Sciatic nerve (tissue), 2 donors: Measurements from ENCODE around the gene GJB5. TPM values are rescaled to one million over a fixed set of nuclear protein-coding genes. Genes with fewer than 3 reads are reported as not detected.

Experiments used
- ATAC-seq: fragments of 200-7000 bp; cut with Tn5 transposase; one replicate; pipeline ENCODE4 v1.9.1; 2020; ENCODE audit warnings: mild to moderate bottlenecking, moderate library complexity
- DNase-seq: peaks from one replicate; pipeline ENCODE4 v3.0.0-alpha.2; 2020; ENCODE audit warnings: low spot score
- intact Hi-C: fragments of 100-400 bp; cut with DNase I; formaldehyde crosslinking; loops from one replicate; pipeline ENCODE4 v1.14.2; 2022
- total RNA-seq: library from RNA; stranded (reverse); fragmentation: NEBNext Ultra II Directional; extraction: Animal tissue kit (Norgen Biotek cat#: 25700); gene quantifications from one replicate; pipeline ENCODE4 v1.2.1, GENCODE V29; 2021
- donor health status: DM: no; HTN: no; CAD: no.
- donor health status: DM: no; HTN: no; CAD: no.

Gene GJB5
- total RNA-seq, 1 donor from 2014 or later = 0.36 TPM

GRCh38 chr1:34786521-34787325, 31.9 kb downstream of the GJB5 start:
- ATAC-seq (peak; percentile 62), DNase-seq (peak; percentile 80)
- intact Hi-C loops = loop anchor here (5.0 kb wide), 1 partner anchor 81 kb away; no protein-coding TSS in a partner anchor

GRCh38 chr1:34787461-34788420, 32.9 kb downstream of the GJB5 start:
- intact Hi-C loops = loop anchor here (5.0 kb wide), 1 partner anchor 80 kb away; no protein-coding TSS in a partner anchor
- DNase-seq = no peak
- ATAC-seq = no peak

DNA sequence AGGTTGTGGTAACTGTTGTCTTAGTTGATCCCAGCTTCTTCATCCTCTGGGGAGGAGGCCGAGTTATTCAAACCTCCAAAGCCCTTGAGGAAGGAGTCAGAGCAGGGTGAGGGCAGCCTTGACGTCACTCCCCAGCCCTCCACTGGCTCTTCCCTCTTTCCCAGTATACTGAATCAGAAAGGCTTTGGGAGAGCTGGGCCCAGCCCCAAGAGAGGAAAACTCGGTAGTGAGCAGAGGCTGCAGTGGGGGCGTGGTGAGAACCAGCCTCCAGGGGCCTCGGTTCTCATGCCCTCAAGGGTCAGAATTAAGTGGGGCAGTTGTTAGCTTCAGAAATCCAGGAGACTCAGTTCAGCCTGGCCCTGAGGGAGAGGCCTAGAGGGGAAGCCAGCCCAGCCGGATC, 36.1 kb downstream of the GJB5 start:
- peak; percentile 65 for ATAC-seq
- intact Hi-C loops = no loop called here
- no peak for DNase-seq

DNA sequence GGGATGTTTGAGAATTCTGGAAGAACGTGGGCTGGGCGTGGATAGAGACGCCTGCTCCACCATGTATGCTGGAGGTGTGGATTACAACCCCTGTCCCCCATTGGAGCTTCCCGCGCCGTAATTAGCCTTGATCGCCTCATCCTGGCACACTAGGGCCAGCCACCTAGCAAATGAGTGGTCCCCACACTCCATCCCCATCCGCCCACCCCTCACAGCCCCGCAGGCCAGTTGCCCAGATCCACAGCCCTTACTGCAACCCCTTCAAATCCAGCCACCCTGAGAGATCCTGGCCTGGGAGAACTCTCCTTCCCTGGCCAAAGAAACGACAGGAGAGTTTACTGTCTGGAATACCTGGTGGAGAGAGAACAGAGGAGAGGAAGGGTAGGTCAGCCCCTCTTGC, 37.6 kb downstream of the GJB5 start:
- DNase-seq (no peak), ATAC-seq (no peak)
- intact Hi-C loops = no loop called here

- no peak for ATAC-seq
- intact Hi-C loops = no loop called here
- no peak for DNase-seq
Observed at GRCh38 chr1:34792868-34793727, 38.3 kb downstream of the GJB5 start, which contains the start of gene GJA4. Gene GJA4 (plus strand): TSS chr1:34792999. CDS start chr1:34794214, 1,215 bp downstream.

DNA sequence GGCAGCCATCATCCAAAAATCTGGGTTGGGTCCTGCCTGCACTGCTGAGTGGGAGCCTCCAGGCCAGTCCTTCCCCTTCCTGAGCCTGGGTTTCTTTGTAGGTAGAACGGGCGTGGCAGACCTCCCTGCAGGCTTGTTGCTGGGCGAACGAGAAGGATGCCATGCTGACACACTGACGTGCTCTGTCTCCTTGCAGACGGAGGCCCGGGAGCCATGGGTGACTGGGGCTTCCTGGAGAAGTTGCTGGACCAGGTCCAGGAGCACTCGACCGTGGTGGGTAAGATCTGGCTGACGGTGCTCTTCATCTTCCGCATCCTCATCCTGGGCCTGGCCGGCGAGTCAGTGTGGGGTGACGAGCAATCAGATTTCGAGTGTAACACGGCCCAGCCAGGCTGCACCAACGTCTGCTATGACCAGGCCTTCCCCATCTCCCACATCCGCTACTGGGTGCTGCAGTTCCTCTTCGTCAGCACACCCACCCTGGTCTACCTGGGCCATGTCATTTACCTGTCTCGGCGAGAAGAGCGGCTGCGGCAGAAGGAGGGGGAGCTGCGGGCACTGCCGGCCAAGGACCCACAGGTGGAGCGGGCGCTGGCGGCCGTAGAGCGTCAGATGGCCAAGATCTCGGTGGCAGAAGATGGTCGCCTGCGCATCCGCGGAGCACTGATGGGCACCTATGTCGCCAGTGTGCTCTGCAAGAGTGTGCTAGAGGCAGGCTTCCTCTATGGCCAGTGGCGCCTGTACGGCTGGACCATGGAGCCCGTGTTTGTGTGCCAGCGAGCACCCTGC, 39.3 kb downstream of the GJB5 start:
- intact Hi-C loops = no loop called here
- ATAC-seq = no peak
- no peak for DNase-seq

- DNase-seq = no peak
- no peak for ATAC-seq
- intact Hi-C loops = no loop called here
Observed at GRCh38 chr1:34794790-34795180, 39.9 kb downstream of the GJB5 start.

GRCh38 chr1:34795916-34796315, 41.1 kb downstream of the GJB5 start:
- DNase-seq (no peak), ATAC-seq (no peak)
- intact Hi-C loops = no loop called here

GRCh38 chr1:34796990-34797389, 42.1 kb downstream of the GJB5 start:
- ATAC-seq (no peak), DNase-seq (no peak)
- intact Hi-C loops = no loop called here

DNA sequence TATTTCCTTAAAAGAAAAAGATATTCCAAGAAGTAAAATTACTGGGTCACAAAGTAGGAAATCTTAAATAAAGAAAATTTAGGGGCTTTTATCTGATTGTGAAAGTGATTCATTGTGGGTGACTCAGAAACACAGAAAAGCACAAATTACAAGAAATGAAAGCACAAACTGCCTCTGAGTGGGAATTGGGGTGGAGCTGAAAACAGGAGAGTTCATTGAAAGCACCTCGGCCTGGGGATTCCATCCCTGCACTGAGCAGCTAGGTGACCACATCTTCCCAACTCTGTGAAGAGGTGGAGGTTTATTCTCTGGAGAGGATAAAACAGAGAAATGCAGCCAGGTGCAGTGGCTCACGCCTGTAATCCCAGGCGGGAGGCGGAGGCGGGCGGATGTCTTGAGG, 45.4 kb downstream of the GJB5 start:
- intact Hi-C loops = no loop called here
- DNase-seq (no peak), ATAC-seq (no peak)

GRCh38 chr1:34803770-34804169, 48.9 kb downstream of the GJB5 start:
- ATAC-seq (no peak), DNase-seq (no peak)
- intact Hi-C loops = no loop called here

GRCh38 chr1:34806396-34806795, 51.5 kb downstream of the GJB5 start:
- intact Hi-C loops = no loop called here
- no peak for DNase-seq
- no peak for ATAC-seq

Other genes with a start within 250 kb of the GJB5 start
- not detected for gene GJB4, start 4.7 kb downstream of the GJB5 start, total RNA-seq
- 1.3 TPM for gene GJB3, start 26.2 kb downstream of the GJB5 start, total RNA-seq
- gene GJA4, start 38.0 kb downstream of the GJB5 start, total RNA-seq = 35.9 TPM
- 36.2 TPM for gene SMIM12, start 104.7 kb downstream of the GJB5 start, total RNA-seq
- gene DLGAP3, start 174.6 kb downstream of the GJB5 start, total RNA-seq = 0.36 TPM
- gene TMEM35B, start 230.3 kb downstream of the GJB5 start, total RNA-seq = 42.1 TPM